K562 (cell line): ENCODE data around the gene KCNH3. TPM values are rescaled to one million over a fixed set of nuclear protein-coding genes. Genes with fewer than 3 reads are reported as not detected.

ENCODE experiments used
- ATAC-seq: fragments of 200-7000 bp; cut with Tn5 transposase; 3 replicates; pipeline ENCODE4 v1.9.1; 2020; ENCODE audit warnings: moderate library complexity
- BruUV-seq: library from RNA; stranded (reverse); fragments of 400-500 nt; replicated peaks from 2 replicates; lab custom pipeline; 2021; lab: Mats Ljungman, UMichigan
- CTCF ChIA-PET: fragments of 300-600 bp; formaldehyde crosslinking; extraction: SDS; loops from one replicate; lab custom pipeline; 2021; ENCODE audit warnings: low intra/inter-chr PET ratio; lab: Yijun Ruan, JAX
- POLR2A ChIA-PET: fragments of 300-600, 350-650 bp; sonication (Branson Sonifier 250); formaldehyde crosslinking; extraction: SDS; loops from one replicate; lab custom pipeline; 2021; ENCODE audit warnings: antibody characterized with exemption, inconsistent platforms; lab: Yijun Ruan, JAX
- DNase-seq, 4 experiments: peaks; one replicate each; pipeline versions ENCODE4 v3.0.0 to v3.0.0-alpha.2; 2011 to 2018; ENCODE audit warnings: low spot score in 3 of 4, mixed read lengths in 3 of 4; ENCODE audit errors: extremely low read depth in 1 of 4
- FAIRE-seq: peaks from 2 replicates; lab custom pipeline; 2011; peaks lifted over from hg19 to GRCh38; lab: Jason Lieb, UNC
- H2AFZ ChIP-seq: 2 replicates; pipeline ENCODE4 v1.6.0; 2011; ENCODE audit warnings: low read depth, low read length, control low read depth, inconsistent platforms
- H3K27ac ChIP-seq: fragments of 200-600 bp; 3 replicates; pipeline ENCODE4 v1.8.0; 2011; ENCODE audit warnings: low read depth, mild to moderate bottlenecking, control low read depth, inconsistent platforms, low read length, moderate library complexity, mixed read lengths; ENCODE audit errors: extremely low read depth
- H3K27me3 ChIP-seq, 2 experiments: fragments of 300-600 bp in 1 of 2; 2 replicates in 1 of 2; 3 replicates in 1 of 2; pipeline versions ENCODE4 v1.6.0 to v1.8.0; 2011; ENCODE audit warnings: inconsistent platforms in 2 of 2, low read length in 2 of 2, mild to moderate bottlenecking in 1 of 2, mixed read lengths in 1 of 2, moderate library complexity in 1 of 2; ENCODE audit not compliant: control insufficient read depth in 2 of 2, insufficient read depth in 2 of 2
- H3K36me3 ChIP-seq: fragments of 300-600 bp; 3 replicates; pipeline ENCODE4 v1.8.0; 2011; ENCODE audit warnings: mild to moderate bottlenecking, low read length, inconsistent platforms; ENCODE audit not compliant: control insufficient read depth, insufficient read depth
- H3K4me1 ChIP-seq, 2 experiments: fragments of 200-600 bp in 1 of 2; replicated peaks in 1 of 2; 2 replicates in 1 of 2; 3 replicates in 1 of 2; pipeline versions ENCODE4 v1.5.1 to v1.8.0; 2011; ENCODE audit warnings: inconsistent platforms in 2 of 2, low read length in 2 of 2, mild to moderate bottlenecking in 1 of 2, mixed read lengths in 1 of 2, moderate library complexity in 1 of 2; ENCODE audit not compliant: control insufficient read depth in 2 of 2, insufficient read depth in 2 of 2
- H3K4me2 ChIP-seq: 2 replicates; pipeline ENCODE4 v1.6.1; 2011; ENCODE audit warnings: low read length, control low read depth, inconsistent platforms, mixed read lengths; ENCODE audit not compliant: insufficient read depth
- H3K4me3 ChIP-seq: fragments of 200-600 bp; sonication (generic), shearing (Covaris generic); 2 replicates; pipeline ENCODE4 v1.5.1; 2016; ENCODE audit warnings: control low read depth, inconsistent platforms
- H3K79me2 ChIP-seq: fragments of 200-600 bp; 3 replicates; pipeline ENCODE4 v1.8.0; 2011; ENCODE audit warnings: low read length, inconsistent platforms; ENCODE audit not compliant: control insufficient read depth, insufficient read depth
- H3K9ac ChIP-seq, 2 experiments: 2 replicates each; pipeline versions ENCODE4 v1.6.0 to v1.6.1; 2011; ENCODE audit warnings: low read depth in 2 of 2, low read length in 2 of 2, control low read depth in 1 of 2, inconsistent platforms in 1 of 2, mild to moderate bottlenecking in 1 of 2, mixed read lengths in 1 of 2; ENCODE audit not compliant: insufficient read depth in 1 of 2
- H3K9me1 ChIP-seq: one replicate; pipeline ENCODE4 v1.6.0; 2011; ENCODE audit warnings: inconsistent platforms, mild to moderate bottlenecking, low read length, moderate library complexity; ENCODE audit not compliant: control insufficient read depth, insufficient read depth
- H3K9me3 ChIP-seq: replicated peaks from 2 replicates; pipeline ENCODE4 v1.5.1; 2011; ENCODE audit warnings: low read depth, low read length, inconsistent platforms; ENCODE audit not compliant: control insufficient read depth, insufficient read depth
- H4K20me1 ChIP-seq: replicated peaks from 2 replicates; pipeline ENCODE4 v1.6.1; 2011; ENCODE audit warnings: low read length, inconsistent platforms, mixed read lengths; ENCODE audit not compliant: control insufficient read depth, insufficient read depth
- BCL6 ChIP-seq: fragments of 250-450 bp; sonication (Bioruptor Pico); IDR thresholded peaks from 2 replicates; pipeline ENCODE4 v1.4.0; 2020
- HNRNPL ChIP-seq: fragments of 200-400 bp; formaldehyde crosslinking; IDR thresholded peaks from 2 replicates; pipeline ENCODE4 v1.6.1; 2017; ENCODE audit warnings: low read depth, mild to moderate bottlenecking, low read length
- MLX ChIP-seq, 2 experiments: fragments of 450-650 bp in 1 of 2; sonication (generic) in 1 of 2; formaldehyde crosslinking; conservative IDR thresholded peaks; 2 replicates each; pipeline versions ENCODE4 v1.4.0 to v1.8.1; 2020 to 2022; ENCODE audit warnings: mild to moderate bottlenecking in 1 of 2, missing genetic modification reagents in 1 of 2
- NCOA4 ChIP-seq: fragments of 450-650 bp; IDR thresholded peaks from 2 replicates; pipeline ENCODE4 v1.6.1; 2018; ENCODE audit warnings: mild to moderate bottlenecking; ENCODE audit not compliant: partially characterized antibody
- RBM14 ChIP-seq: fragments of 200-400 bp; formaldehyde crosslinking; IDR thresholded peaks from 2 replicates; pipeline ENCODE4 v1.6.1; 2018; ENCODE audit warnings: low read depth, mild to moderate bottlenecking, low read length, moderate library complexity, borderline replicate concordance; ENCODE audit not compliant: insufficient read depth
- TOE1 ChIP-seq, 2 experiments: fragments of 450-650 bp in 1 of 2; sonication (generic) in 1 of 2; formaldehyde crosslinking in 1 of 2; IDR thresholded peaks; 2 replicates each; pipeline versions ENCODE4 v1.7.1 to v1.8.0; 2016 to 2022; ENCODE audit warnings: borderline replicate concordance in 2 of 2, mild to moderate bottlenecking in 2 of 2, antibody characterized with exemption in 1 of 2, inconsistent platforms in 1 of 2, low read depth in 1 of 2, missing genetic modification reagents in 1 of 2, moderate library complexity in 1 of 2
- WHSC1 ChIP-seq: IDR thresholded peaks from one replicate; pipeline ENCODE4 v1.6.1; 2012; ENCODE audit warnings: low read length, control low read depth, inconsistent platforms
- XRCC5 ChIP-seq: fragments of 200-400 bp; formaldehyde crosslinking; IDR thresholded peaks from 2 replicates; pipeline ENCODE4 v1.6.1; 2017; ENCODE audit warnings: low read depth, mild to moderate bottlenecking, low read length
- ZNF165 ChIP-seq: fragments of 250-450 bp; sonication (Bioruptor Pico); IDR thresholded peaks from 2 replicates; pipeline ENCODE4 v1.4.0; 2020; ENCODE audit warnings: borderline replicate concordance
- ZNF24 ChIP-seq: fragments of 450-650 bp; IDR thresholded peaks from 2 replicates; pipeline ENCODE4 v1.6.1; 2016
- ZNF445 ChIP-seq: fragments of 250-450 bp; sonication (Bioruptor Pico); IDR thresholded peaks from 2 replicates; pipeline ENCODE4 v1.4.0; 2020; ENCODE audit warnings: low read depth, mild to moderate bottlenecking, moderate library complexity
- ZNF79 ChIP-seq: fragments of 250-450 bp; sonication (Bioruptor Pico); IDR thresholded peaks from 2 replicates; pipeline ENCODE4 v1.4.0; 2020; ENCODE audit warnings: low read depth, mild to moderate bottlenecking, moderate library complexity
- ZZZ3 ChIP-seq: fragments of 450-650 bp; IDR thresholded peaks from 2 replicates; pipeline ENCODE4 v1.6.1; 2016; ENCODE audit warnings: antibody characterized with exemption, mild to moderate bottlenecking, moderate library complexity
- WGBS: fragments of 100-300 bp; shearing (Covaris generic); methylation state at CpG from one replicate; pipeline ENCODE4 v1.1.6; 2016; ENCODE audit warnings: low coverage, mixed read lengths; ENCODE audit not compliant: insufficient coverage; ENCODE audit errors: missing lambda C conversion rate; 5-methylcytosine and 5-hydroxymethylcytosine counted together
- in situ Hi-C: fragments of 300-500 bp; cut with MboI; formaldehyde crosslinking; loops from 4 replicates; pipeline ENCODE4 v1.15.0; 2018; ENCODE audit warnings: inconsistent platforms, mixed read lengths
- intact Hi-C: fragments of 100-400 bp; cut with micrococcal nuclease; formaldehyde crosslinking; loops from 2 replicates; pipeline ENCODE4 v1.14.2; 2022
- polyA plus RNA-seq, 8 experiments: library from polyadenylated mRNA; depleted of rRNA in 4 of 8; stranded (reverse) in 5 of 8; unstranded in 3 of 8; fragments of >200 nt; fragmentation: Nextera tagmentation in 2 of 8; fragmentation: Illumina TruSeq in 1 of 8; extraction: Ambion mirVana in 2 of 8; extraction: Trizol in 1 of 8; gene quantifications; 2 replicates each; pipeline versions ENCODE4 v1.2.1 to v1.2.3, GENCODE V29; 2011 to 2014; ENCODE audit warnings: inconsistent platforms in 1 of 8, missing spikeins in 1 of 8
- total RNA-seq, 7 experiments: library from RNA; depleted of rRNA in 6 of 7; stranded (reverse); fragments of >200 nt in 6 of 7; fragmentation: Illumina TruSeq in 2 of 7; extraction: Trizol in 2 of 7; gene quantifications; 2 replicates each; pipeline versions ENCODE4 v1.2.1 to v1.2.3, GENCODE V29; 2011 to 2021; ENCODE audit warnings: low replicate concordance in 1 of 7
- TF ChIP-seq, protein P1 (sequence below): fragments of 250-450 bp; sonication (Bioruptor Pico); IDR thresholded peaks from 2 replicates; pipeline ENCODE4 v1.8.0; 2021; ENCODE audit warnings: moderate library complexity, mild to moderate bottlenecking, inconsistent platforms

Gene KCNH3
- total and polyA plus RNA-seq, 9 of the 15 experiments (the other 6 are each of a cell fraction or from before 2014, with no cell fraction given), result 0.01 to 0.09 TPM; not detected in 7

DNA sequence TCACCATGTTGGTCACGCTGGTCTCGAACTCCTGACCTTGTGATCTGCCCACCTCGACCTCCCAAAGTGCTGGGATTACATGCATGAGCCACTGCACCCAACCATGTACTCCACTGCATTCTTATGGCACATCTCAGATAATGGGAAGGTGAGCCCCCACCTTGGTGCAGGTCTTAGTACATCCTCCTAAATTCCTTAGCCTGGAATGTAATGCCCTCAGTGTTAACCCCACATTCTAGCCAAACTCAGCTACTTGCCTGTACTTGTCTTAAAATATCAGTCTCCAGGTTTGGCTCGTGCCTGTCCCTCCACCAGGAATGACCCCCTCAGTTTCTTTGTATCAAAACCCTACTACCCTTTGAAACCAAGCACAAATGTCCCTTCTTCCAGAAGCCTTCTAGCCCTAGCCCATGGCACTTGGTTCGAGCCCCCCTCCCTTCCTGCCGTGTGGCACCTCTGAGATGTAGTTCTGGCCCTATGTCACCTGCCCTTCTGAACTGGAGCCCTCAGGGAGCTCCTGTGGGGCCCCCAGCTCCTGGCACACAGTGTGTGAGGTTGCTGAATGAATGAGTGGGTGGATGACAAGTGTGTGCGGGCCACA lies 8.4 kb downstream of the KCNH3 start (continued):
- no peak for TF ChIP-seq RBM14

- Histone ChIP-seq H3K79me2 (no peaks in the 10 kb centered on the region), H3K9me3 (no peaks in the 10 kb centered on the region), H3K27ac (no peak overlapping the region), H3K27me3 (peaks cover 13 to 58% of the 10 kb centered on the region in 2 experiments; a peak in 4 of 5 replicates), H3K9me1 (peaks cover 3% of the 10 kb centered on the region), H3K4me2 (peak overlapping the region; percentile 58; the same call in 1 of the 2 replicates), H3K9ac (peak overlapping the region in 1 of 2 experiments; percentile 65; a peak in 2 of 4 replicates), H3K36me3 (no peaks in the 10 kb centered on the region), H3K4me3 (no peak overlapping the region), H4K20me1 (0 out of 2 replicates have a peak, but pooled peaks cover 3% of the 10 kb centered on the region), H2AFZ (no peak overlapping the region), H3K4me1 (peaks cover 0 to 17% of the 10 kb centered on the region in 2 experiments; a peak in 3 of 5 replicates)
- no peak for TF ChIP-seq ZZZ3
- no peak for TF ChIP-seq ZNF24
- TF ChIP-seq XRCC5, result no peak
- TF ChIP-seq ZNF445, result no peak
- no peak for TF ChIP-seq TOE1 (IDR thresholded peaks at IDR 0.05; ENCODE audit: borderline replicate concordance)
- TF ChIP-seq TOE1 (CRISPR knock-in tag; IDR thresholded peaks at IDR 0.05; ENCODE audit: borderline replicate concordance, low read depth), result no peak
- no peak for TF ChIP-seq BCL6 (CRISPR knock-in tag)
- no peak for TF ChIP-seq NCOA4
- no peak for TF ChIP-seq WHSC1
- TF ChIP-seq ZNF165 (CRISPR knock-in tag), result no peak
- TF ChIP-seq MLX (CRISPR knock-in tag; conservative IDR thresholded peaks at IDR 0.05), result no peak
- TF ChIP-seq, protein P1, sequence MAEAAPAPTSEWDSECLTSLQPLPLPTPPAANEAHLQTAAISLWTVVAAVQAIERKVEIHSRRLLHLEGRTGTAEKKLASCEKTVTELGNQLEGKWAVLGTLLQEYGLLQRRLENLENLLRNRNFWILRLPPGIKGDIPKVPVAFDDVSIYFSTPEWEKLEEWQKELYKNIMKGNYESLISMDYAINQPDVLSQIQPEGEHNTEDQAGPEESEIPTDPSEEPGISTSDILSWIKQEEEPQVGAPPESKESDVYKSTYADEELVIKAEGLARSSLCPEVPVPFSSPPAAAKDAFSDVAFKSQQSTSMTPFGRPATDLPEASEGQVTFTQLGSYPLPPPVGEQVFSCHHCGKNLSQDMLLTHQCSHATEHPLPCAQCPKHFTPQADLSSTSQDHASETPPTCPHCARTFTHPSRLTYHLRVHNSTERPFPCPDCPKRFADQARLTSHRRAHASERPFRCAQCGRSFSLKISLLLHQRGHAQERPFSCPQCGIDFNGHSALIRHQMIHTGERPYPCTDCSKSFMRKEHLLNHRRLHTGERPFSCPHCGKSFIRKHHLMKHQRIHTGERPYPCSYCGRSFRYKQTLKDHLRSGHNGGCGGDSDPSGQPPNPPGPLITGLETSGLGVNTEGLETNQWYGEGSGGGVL, result no peak
- no peak for TF ChIP-seq ZNF79 (CRISPR knock-in tag)
- TF ChIP-seq HNRNPL, result no peak
- 35% methylated on average over 7 of the region's 8 CpGs for WGBS
- intact Hi-C loops, result no loop called here
- ChIA-PET POLR2A (interaction anchor here (0.7 kb wide), 1 partner anchor 16 kb away, joined by 4 read pairs; no protein-coding TSS in a partner anchor), CTCF (no interaction called here)
- ATAC-seq (no peak), FAIRE-seq (no peak), DNase-seq (no peak)
- BruUV-seq, result no TSS peak
- in situ Hi-C loops, result no loop called here
Observed at GRCh38 chr12:49548481-49548821, 9.6 kb downstream of the KCNH3 start.
